ENCODE results near the gene SOWAHD.
"Not testable (repeated sequence)": the region's sequence is repeated elsewhere in the genome, so short reads cannot be mapped to it uniquely, and the experiment has no call there.

Gene SOWAHD

DNA sequence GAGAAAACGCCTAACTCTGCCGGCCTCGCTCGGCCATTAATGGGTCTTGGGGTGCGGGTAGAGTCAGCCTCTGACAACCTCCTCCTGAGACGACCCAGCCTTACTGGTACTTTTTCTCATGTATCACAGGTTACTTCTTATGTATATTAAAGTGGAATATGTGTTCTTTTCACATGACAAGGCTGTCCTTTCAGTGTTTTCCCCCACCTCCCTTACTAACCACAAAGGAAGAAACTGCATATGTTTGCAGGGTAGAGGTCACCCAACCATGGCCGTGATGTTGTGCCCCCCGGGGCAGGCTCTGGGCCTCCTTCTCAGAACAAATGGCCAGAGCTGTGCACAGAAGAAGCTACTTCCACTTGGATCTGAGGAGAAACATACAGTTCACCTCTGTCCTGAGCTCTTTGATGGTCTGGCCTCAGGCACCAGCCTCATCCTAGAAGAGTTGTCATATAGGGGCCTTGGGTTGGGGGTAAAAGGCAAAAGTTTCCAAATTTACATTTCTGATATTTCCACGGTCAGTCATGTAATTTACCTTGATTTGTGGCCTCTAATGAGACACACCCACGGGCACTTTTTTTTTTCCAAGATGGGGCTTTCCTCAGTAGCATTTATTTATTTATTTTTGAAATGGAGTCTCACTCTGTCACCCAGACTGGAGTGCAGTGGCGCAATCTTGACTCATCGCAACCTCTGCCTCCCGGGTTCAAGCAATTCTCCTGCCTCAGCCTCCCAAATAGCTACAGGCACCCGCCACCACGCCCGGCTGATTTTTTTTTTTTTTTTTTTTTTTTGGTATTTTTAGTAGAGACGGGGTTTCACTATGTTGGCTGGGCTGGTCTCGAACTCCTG lies 1.9 kb downstream of the SOWAHD start:
- peak; percentile 56 for DNase-seq (ENCODE audit: low read depth)
- no peak for TF ChIP-seq MYC (IDR thresholded peaks at IDR 0.05; ENCODE audit: low read depth, low read length)
- no peak for TF ChIP-seq POLR2A (IDR thresholded peaks at IDR 0.05; ENCODE audit: extremely low read depth, insufficient read length)
- TF ChIP-seq, protein P1, sequence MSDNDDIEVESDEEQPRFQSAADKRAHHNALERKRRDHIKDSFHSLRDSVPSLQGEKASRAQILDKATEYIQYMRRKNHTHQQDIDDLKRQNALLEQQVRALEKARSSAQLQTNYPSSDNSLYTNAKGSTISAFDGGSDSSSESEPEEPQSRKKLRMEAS (IDR thresholded peaks at IDR 0.05; ENCODE audit: low read depth, low read length) = no peak
- TF ChIP-seq, protein P2, sequence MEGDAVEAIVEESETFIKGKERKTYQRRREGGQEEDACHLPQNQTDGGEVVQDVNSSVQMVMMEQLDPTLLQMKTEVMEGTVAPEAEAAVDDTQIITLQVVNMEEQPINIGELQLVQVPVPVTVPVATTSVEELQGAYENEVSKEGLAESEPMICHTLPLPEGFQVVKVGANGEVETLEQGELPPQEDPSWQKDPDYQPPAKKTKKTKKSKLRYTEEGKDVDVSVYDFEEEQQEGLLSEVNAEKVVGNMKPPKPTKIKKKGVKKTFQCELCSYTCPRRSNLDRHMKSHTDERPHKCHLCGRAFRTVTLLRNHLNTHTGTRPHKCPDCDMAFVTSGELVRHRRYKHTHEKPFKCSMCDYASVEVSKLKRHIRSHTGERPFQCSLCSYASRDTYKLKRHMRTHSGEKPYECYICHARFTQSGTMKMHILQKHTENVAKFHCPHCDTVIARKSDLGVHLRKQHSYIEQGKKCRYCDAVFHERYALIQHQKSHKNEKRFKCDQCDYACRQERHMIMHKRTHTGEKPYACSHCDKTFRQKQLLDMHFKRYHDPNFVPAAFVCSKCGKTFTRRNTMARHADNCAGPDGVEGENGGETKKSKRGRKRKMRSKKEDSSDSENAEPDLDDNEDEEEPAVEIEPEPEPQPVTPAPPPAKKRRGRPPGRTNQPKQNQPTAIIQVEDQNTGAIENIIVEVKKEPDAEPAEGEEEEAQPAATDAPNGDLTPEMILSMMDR (IDR thresholded peaks at IDR 0.05; ENCODE audit: low read depth, low read length) = no peak
- peak overlapping the region; percentile 56 for H3K4me3 ChIP-seq (ENCODE audit: low read depth, low read length)

DNA sequence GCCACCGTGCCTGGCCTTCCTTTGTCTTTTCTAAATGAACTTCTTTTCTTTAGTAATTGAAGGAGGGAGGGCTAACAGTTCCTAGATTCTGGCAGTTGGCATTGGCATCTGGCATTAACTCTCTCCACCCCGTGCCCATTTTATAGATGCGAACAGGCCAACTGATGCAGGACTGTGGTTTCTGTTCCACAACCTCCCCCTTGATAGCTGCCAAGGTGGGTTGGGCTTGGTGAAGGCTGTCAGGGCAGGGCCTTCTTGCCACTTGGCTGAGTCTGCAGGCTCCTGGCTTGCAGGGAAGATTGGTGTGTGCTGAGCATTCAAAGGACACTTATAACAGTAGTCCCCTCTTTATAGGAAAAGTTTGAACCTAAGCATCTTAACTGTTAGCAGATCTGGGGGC lies 4.3 kb downstream of the SOWAHD start:
- TF ChIP-seq MYC (IDR thresholded peaks at IDR 0.05; ENCODE audit: low read depth, low read length) = no peak
- TF ChIP-seq, protein P2 (IDR thresholded peaks at IDR 0.05; ENCODE audit: low read depth, low read length) = no peak
- TF ChIP-seq, protein P1 (IDR thresholded peaks at IDR 0.05; ENCODE audit: low read depth, low read length) = no peak
- no peak overlapping the region for H3K4me3 ChIP-seq (ENCODE audit: low read depth, low read length)
- DNase-seq (ENCODE audit: low read depth) = peak; percentile 53

- no peak for TF ChIP-seq POLR2A (IDR thresholded peaks at IDR 0.05; ENCODE audit: extremely low read depth, insufficient read length)
- TF ChIP-seq, protein P2 (IDR thresholded peaks at IDR 0.05; ENCODE audit: low read depth, low read length) = no peak
- DNase-seq (ENCODE audit: low read depth) = no peak
- no peak overlapping the region for H3K4me3 ChIP-seq (ENCODE audit: low read depth, low read length)
Observed at GRCh38 chrX:119763181-119763580, 4.8 kb downstream of the SOWAHD start.

DNA sequence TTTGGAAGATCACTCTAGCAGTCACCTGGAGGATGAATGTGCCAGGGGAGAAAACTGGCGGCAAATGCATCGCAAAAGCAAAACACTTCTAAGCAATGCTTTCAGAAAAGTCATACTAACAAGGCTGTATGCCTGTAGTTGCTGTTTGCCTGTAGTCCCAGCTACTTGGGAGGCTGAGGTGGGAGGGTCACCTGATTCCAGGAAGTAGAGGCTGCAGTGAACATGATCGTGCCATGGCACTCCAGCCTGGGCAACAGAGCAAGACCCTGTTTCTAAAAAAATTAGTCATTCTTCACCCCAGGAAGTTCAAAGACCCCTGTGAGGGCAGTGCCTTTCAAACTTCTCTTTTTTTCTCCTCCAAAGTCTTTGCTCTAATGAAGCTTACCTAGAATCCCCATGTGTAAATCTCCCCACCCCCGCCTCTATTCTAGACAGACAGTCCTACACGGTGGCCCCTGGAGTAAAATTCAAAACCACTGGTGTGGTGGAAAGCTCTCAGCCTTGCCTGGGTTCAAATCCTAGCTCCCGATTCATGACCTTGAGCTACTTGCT lies 5.5 kb downstream of the SOWAHD start:
- DNase-seq (ENCODE audit: low read depth) = peak; percentile 32
- H3K4me3 ChIP-seq (ENCODE audit: low read depth, low read length) = no peak overlapping the region
- TF ChIP-seq MYC (IDR thresholded peaks at IDR 0.05; ENCODE audit: low read depth, low read length) (no peak), POLR2A (IDR thresholded peaks at IDR 0.05; ENCODE audit: extremely low read depth, insufficient read length) (no peak)
- TF ChIP-seq, protein P1 (IDR thresholded peaks at IDR 0.05; ENCODE audit: low read depth, low read length) = no peak
- TF ChIP-seq, protein P2 (IDR thresholded peaks at IDR 0.05; ENCODE audit: low read depth, low read length) = no peak

DNA sequence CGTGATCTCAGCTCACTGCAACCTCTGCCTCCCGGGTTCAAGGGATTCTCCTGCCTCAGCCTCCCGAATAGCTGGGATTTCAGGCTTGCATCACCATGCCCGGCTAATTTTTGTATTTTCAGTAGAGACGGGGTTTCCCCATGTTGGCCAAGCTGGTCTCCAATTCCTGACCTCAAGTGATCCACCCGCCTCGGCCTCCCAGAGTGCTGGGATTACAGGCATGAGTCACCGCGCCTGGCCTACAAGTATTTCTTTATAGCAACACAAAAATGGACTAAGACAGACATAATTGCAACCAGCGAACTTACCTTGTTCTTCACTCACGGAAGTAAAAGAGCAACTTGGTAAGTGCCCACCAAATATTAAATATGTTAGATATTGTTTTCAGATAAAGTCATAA lies 10.0 kb downstream of the SOWAHD start:
- not testable (repeated sequence) for H3K4me3 ChIP-seq (ENCODE audit: low read depth, low read length); DNase-seq (ENCODE audit: low read depth)

- not testable (repeated sequence) for DNase-seq (ENCODE audit: low read depth); H3K4me3 ChIP-seq (ENCODE audit: low read depth, low read length)
Observed at GRCh38 chrX:119769388-119769787, 11.0 kb downstream of the SOWAHD start.
